SK-N-MC (cell line): Measurements from ENCODE around the gene SBNO2.

ENCODE experiments used
- EZH2 ChIP-seq: fragments of 200-600 bp; sonication (generic); IDR thresholded peaks from one replicate; pipeline ENCODE4 v1.6.1; 2017; ENCODE audit warnings: antibody characterized with exemption
- FOXP2 ChIP-seq: optimal IDR thresholded peaks from 2 replicates; pipeline ENCODE3; 2011; ENCODE audit warnings: mild to moderate bottlenecking, moderate library complexity; ENCODE audit not compliant: insufficient read depth; ENCODE audit errors: extremely low read length, control extremely low read depth
- POLR2AphosphoS5 ChIP-seq: IDR thresholded peaks from 2 replicates; pipeline ENCODE4 v1.6.1; 2012; ENCODE audit warnings: mild to moderate bottlenecking, low read depth, low read length, borderline replicate concordance

- TF ChIP-seq FOXP2 (no peak), EZH2 (no peak), POLR2AphosphoS5 (no peak)
These were observed 40.6 kb downstream of the SBNO2 start for GRCh38 chr19:1133471-1133929.
